ENCODE data around the gene TBX5.

Gene TBX5

DNA sequence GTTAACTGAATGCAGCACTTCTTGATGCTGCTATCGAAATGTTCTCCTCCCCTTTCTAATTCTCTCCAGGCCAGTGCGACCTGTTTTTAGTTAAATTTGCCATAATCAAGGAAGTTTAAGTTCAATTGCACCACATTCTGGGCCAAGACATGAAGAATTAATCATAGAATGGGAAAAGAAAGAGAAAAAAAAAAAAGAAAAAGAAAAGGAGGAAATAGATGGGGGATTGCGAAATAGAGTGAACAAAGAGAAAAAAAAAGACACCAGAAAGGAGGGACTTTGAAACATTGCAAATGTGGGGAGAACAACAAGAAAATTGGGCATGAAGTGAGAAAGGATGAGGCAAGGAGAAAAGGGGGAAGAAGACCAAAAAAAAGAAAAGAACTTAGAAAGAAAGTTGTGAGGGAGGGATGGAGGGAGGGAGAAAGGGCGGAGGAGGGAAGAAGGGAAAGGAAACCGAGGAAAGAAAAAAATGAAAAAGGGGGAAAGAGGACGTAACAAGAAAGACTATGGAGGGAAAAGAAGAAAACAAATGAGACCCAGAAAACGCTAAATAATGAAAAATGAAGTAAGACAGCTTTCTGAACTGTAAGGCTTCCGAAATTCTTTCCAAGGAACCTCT is 32.8 kb upstream of the TBX5 start:
- Histone ChIP-seq H3K23ac (ENCODE audit: low read length in 2 of 2) (no peak overlapping the region), H3K79me1 (replicated peaks; ENCODE audit: low read length, poor library complexity, severe bottlenecking) (no peaks in the 10 kb centered on the region), H3K14ac (ENCODE audit: low read length in 2 of 2) (no peak overlapping the region), H3K4me2 (ENCODE audit: low read length, poor library complexity, severe bottlenecking) (no peak overlapping the region), H2BK12ac (ENCODE audit: low read length in 2 of 2) (no peak overlapping the region), H3K4me3 (ENCODE audit: insufficient read depth in 1 of 2, low read depth in 1 of 2, low read length in 2 of 2) (no peak overlapping the region), H3K36me3 (ENCODE audit: control insufficient read depth in 1 of 2, insufficient read depth in 2 of 2, low read depth in 1 of 2, low read length in 2 of 2) (no peaks in the 10 kb centered on the region), H3K4me1 (ENCODE audit: control insufficient read depth, insufficient read depth, low read depth, low read length) (peaks cover 5% of the 10 kb centered on the region), H4K91ac (ENCODE audit: low read length) (no peak overlapping the region), H3K18ac (ENCODE audit: low read depth in 1 of 2, low read length in 2 of 2) (no peak overlapping the region), H2AFZ (ENCODE audit: low read depth, low read length) (no peak overlapping the region), H3K27ac (ENCODE audit: low read length, poor library complexity, severe bottlenecking) (no peak overlapping the region), H3K9ac (ENCODE audit: low read length) (no peak overlapping the region), H2BK15ac (ENCODE audit: low read depth, poor library complexity, severe bottlenecking) (no peak overlapping the region), H2AK5ac (ENCODE audit: low read length, severe bottlenecking) (no peak overlapping the region), H2BK120ac (ENCODE audit: low read depth, low read length) (no peak overlapping the region), H3K4ac (ENCODE audit: low read depth in 1 of 2, low read length in 2 of 2) (no peak overlapping the region), H4K8ac (ENCODE audit: low read length) (no peak overlapping the region), H3K27me3 (ENCODE audit: control insufficient read depth in 1 of 2, insufficient read depth in 1 of 2, low read length in 2 of 2) (peaks cover 62 to 64% of the 10 kb centered on the region in 2 experiments), H3K9me3 (ENCODE audit: control insufficient read depth, low read length) (peaks cover 17% of the 10 kb centered on the region), H2BK5ac (ENCODE audit: low read depth, low read length, poor library complexity, severe bottlenecking) (no peak overlapping the region)
- no peak for DNase-seq
- WGBS: 12% methylated on average over 6 of the region's 8 CpGs

DNA sequence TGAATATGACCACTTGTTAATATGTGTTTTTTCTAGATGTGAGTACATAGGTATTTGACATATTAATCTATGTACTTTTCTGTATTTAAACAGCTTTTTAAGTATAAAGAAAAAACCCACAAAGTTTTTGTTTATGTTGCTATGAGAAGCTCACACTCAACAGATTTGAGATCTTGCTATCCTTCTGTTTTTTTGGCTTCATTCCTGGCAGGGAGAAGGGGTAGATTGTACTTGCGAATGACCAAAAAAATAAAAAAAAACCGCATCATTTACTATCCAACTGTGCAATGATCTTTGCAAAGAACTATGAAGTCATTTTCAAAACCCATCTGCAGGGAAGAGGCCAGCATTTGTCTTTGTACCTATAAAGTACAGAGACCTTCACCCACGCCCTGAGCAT is 28.4 kb upstream of the TBX5 start:
- Histone ChIP-seq H2AK5ac (ENCODE audit: low read length, severe bottlenecking) (no peak overlapping the region), H3K4me1 (ENCODE audit: control insufficient read depth, insufficient read depth, low read depth, low read length) (no peaks in the 10 kb centered on the region), H3K27me3 (ENCODE audit: control insufficient read depth in 1 of 2, insufficient read depth in 1 of 2, low read length in 2 of 2) (peaks cover 18 to 24% of the 10 kb centered on the region in 2 experiments), H2BK15ac (ENCODE audit: low read depth, poor library complexity, severe bottlenecking) (no peak overlapping the region), H4K8ac (ENCODE audit: low read length) (no peak overlapping the region), H3K18ac (ENCODE audit: low read depth in 1 of 2, low read length in 2 of 2) (no peak overlapping the region), H2BK120ac (ENCODE audit: low read depth, low read length) (no peak overlapping the region), H4K91ac (ENCODE audit: low read length) (no peak overlapping the region), H3K79me1 (replicated peaks; ENCODE audit: low read length, poor library complexity, severe bottlenecking) (no peaks in the 10 kb centered on the region), H2BK12ac (ENCODE audit: low read length in 2 of 2) (no peak overlapping the region), H3K36me3 (ENCODE audit: control insufficient read depth in 1 of 2, insufficient read depth in 2 of 2, low read depth in 1 of 2, low read length in 2 of 2) (no peaks in the 10 kb centered on the region), H3K14ac (ENCODE audit: low read length in 2 of 2) (no peak overlapping the region), H3K4me3 (ENCODE audit: insufficient read depth in 1 of 2, low read depth in 1 of 2, low read length in 2 of 2) (no peak overlapping the region), H3K23ac (ENCODE audit: low read length in 2 of 2) (no peak overlapping the region), H3K27ac (ENCODE audit: low read length, poor library complexity, severe bottlenecking) (no peak overlapping the region), H2BK5ac (ENCODE audit: low read depth, low read length, poor library complexity, severe bottlenecking) (no peak overlapping the region), H2AFZ (ENCODE audit: low read depth, low read length) (no peak overlapping the region), H3K4ac (ENCODE audit: low read depth in 1 of 2, low read length in 2 of 2) (no peak overlapping the region), H3K9me3 (ENCODE audit: control insufficient read depth, low read length) (peaks cover 17% of the 10 kb centered on the region), H3K4me2 (ENCODE audit: low read length, poor library complexity, severe bottlenecking) (no peak overlapping the region), H3K9ac (ENCODE audit: low read length) (no peak overlapping the region)
- 66% methylated on average over 3 of the region's 3 CpGs for WGBS
- DNase-seq: no peak

DNA sequence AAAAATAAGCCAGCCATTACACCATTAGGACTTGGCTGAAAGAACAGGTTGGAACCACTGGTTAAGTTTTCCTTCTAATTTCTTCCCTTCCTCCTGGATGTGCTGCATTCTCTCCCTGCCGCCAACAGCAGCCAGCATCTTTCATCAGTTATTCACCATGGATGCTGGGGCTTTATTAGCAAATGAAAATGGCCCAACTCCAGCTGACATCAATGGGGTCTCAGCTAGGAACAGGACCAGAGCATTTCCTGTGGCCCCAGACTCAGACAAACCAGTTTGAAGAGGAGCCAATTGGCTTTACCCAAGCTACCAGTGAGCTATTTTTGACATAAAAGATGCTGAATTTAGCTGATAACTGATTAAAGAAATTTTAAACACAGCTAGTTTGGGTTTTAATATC is 26.0 kb upstream of the TBX5 start:
- Histone ChIP-seq H2BK120ac (ENCODE audit: low read depth, low read length) (no peak overlapping the region), H2BK5ac (ENCODE audit: low read depth, low read length, poor library complexity, severe bottlenecking) (no peak overlapping the region), H3K4me3 (ENCODE audit: insufficient read depth in 1 of 2, low read depth in 1 of 2, low read length in 2 of 2) (no peak overlapping the region), H3K4me1 (ENCODE audit: control insufficient read depth, insufficient read depth, low read depth, low read length) (no peaks in the 10 kb centered on the region), H2AK5ac (ENCODE audit: low read length, severe bottlenecking) (no peak overlapping the region), H2BK12ac (ENCODE audit: low read length in 2 of 2) (no peak overlapping the region), H2BK15ac (ENCODE audit: low read depth, poor library complexity, severe bottlenecking) (no peak overlapping the region), H3K27me3 (ENCODE audit: control insufficient read depth in 1 of 2, insufficient read depth in 1 of 2, low read length in 2 of 2) (no peaks in the 10 kb centered on the region), H3K9ac (ENCODE audit: low read length) (no peak overlapping the region), H3K4me2 (ENCODE audit: low read length, poor library complexity, severe bottlenecking) (no peak overlapping the region), H3K9me3 (ENCODE audit: control insufficient read depth, low read length) (peaks cover 10% of the 10 kb centered on the region), H3K27ac (ENCODE audit: low read length, poor library complexity, severe bottlenecking) (no peak overlapping the region), H3K4ac (ENCODE audit: low read depth in 1 of 2, low read length in 2 of 2) (no peak overlapping the region), H4K8ac (ENCODE audit: low read length) (no peak overlapping the region), H4K91ac (ENCODE audit: low read length) (no peak overlapping the region), H3K23ac (ENCODE audit: low read length in 2 of 2) (no peak overlapping the region), H3K79me1 (replicated peaks; ENCODE audit: low read length, poor library complexity, severe bottlenecking) (no peaks in the 10 kb centered on the region), H3K14ac (ENCODE audit: low read length in 2 of 2) (no peak overlapping the region), H3K36me3 (ENCODE audit: control insufficient read depth in 1 of 2, insufficient read depth in 2 of 2, low read depth in 1 of 2, low read length in 2 of 2) (no peaks in the 10 kb centered on the region), H3K18ac (ENCODE audit: low read depth in 1 of 2, low read length in 2 of 2) (no peak overlapping the region), H2AFZ (ENCODE audit: low read depth, low read length) (no peak overlapping the region)
- WGBS: 38% methylated on average over 1 of the region's 1 CpG
- DNase-seq: no peak

DNA sequence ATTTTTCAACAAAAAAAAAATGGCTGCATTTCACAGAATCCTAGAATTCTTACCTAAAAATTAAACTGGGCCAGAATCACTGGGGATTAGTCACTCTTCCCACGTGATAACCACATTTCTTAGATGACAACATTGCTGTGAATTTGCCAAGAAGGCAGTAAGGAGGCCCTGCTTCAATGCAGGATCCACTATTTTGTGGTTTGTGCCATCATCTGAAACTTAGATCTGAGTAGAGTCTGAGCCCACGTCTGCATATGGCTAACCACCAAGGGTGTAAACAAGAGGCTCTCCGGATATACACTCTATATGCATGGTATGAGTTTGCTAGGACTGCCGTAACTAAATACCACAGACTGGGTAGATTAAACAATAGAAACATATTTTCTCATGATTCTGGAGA is 24.4 kb upstream of the TBX5 start:
- no peak overlapping the region for H3K23ac ChIP-seq (ENCODE audit: low read length in 2 of 2)
- no peak overlapping the region for H3K4ac ChIP-seq (ENCODE audit: low read depth in 1 of 2, low read length in 2 of 2)
- no peaks in the 10 kb centered on the region for H3K36me3 ChIP-seq (ENCODE audit: control insufficient read depth in 1 of 2, insufficient read depth in 2 of 2, low read depth in 1 of 2, low read length in 2 of 2)
- H3K27ac ChIP-seq (ENCODE audit: low read length, poor library complexity, severe bottlenecking): no peak overlapping the region
- H3K79me1 ChIP-seq (replicated peaks; ENCODE audit: low read length, poor library complexity, severe bottlenecking): no peaks in the 10 kb centered on the region
- H3K18ac ChIP-seq (ENCODE audit: low read depth in 1 of 2, low read length in 2 of 2): no peak overlapping the region
- no peaks in the 10 kb centered on the region for H3K9me3 ChIP-seq (ENCODE audit: control insufficient read depth, low read length)
- no peak overlapping the region for H3K14ac ChIP-seq (ENCODE audit: low read length in 2 of 2)
- no peaks in the 10 kb centered on the region for H3K27me3 ChIP-seq (ENCODE audit: control insufficient read depth in 1 of 2, insufficient read depth in 1 of 2, low read length in 2 of 2)
- H2AFZ ChIP-seq (ENCODE audit: low read depth, low read length): no peak overlapping the region
- no peak overlapping the region for H2AK5ac ChIP-seq (ENCODE audit: low read length, severe bottlenecking)
- H2BK12ac ChIP-seq (ENCODE audit: low read length in 2 of 2): no peak overlapping the region
- no peak overlapping the region for H3K9ac ChIP-seq (ENCODE audit: low read length)
- no peak overlapping the region for H3K4me3 ChIP-seq (ENCODE audit: insufficient read depth in 1 of 2, low read depth in 1 of 2, low read length in 2 of 2)
- no peaks in the 10 kb centered on the region for H3K4me1 ChIP-seq (ENCODE audit: control insufficient read depth, insufficient read depth, low read depth, low read length)
- H2BK5ac ChIP-seq (ENCODE audit: low read depth, low read length, poor library complexity, severe bottlenecking): no peak overlapping the region
- H4K91ac ChIP-seq (ENCODE audit: low read length): no peak overlapping the region
- H2BK15ac ChIP-seq (ENCODE audit: low read depth, poor library complexity, severe bottlenecking): no peak overlapping the region
- WGBS: 62% methylated on average over 3 of the region's 4 CpGs
- H2BK120ac ChIP-seq (ENCODE audit: low read depth, low read length): no peak overlapping the region
- DNase-seq: no peak
- H4K8ac ChIP-seq (ENCODE audit: low read length): no peak overlapping the region
- no peak overlapping the region for H3K4me2 ChIP-seq (ENCODE audit: low read length, poor library complexity, severe bottlenecking)
